Measurements from ENCODE around the gene GLIS1.

DNA sequence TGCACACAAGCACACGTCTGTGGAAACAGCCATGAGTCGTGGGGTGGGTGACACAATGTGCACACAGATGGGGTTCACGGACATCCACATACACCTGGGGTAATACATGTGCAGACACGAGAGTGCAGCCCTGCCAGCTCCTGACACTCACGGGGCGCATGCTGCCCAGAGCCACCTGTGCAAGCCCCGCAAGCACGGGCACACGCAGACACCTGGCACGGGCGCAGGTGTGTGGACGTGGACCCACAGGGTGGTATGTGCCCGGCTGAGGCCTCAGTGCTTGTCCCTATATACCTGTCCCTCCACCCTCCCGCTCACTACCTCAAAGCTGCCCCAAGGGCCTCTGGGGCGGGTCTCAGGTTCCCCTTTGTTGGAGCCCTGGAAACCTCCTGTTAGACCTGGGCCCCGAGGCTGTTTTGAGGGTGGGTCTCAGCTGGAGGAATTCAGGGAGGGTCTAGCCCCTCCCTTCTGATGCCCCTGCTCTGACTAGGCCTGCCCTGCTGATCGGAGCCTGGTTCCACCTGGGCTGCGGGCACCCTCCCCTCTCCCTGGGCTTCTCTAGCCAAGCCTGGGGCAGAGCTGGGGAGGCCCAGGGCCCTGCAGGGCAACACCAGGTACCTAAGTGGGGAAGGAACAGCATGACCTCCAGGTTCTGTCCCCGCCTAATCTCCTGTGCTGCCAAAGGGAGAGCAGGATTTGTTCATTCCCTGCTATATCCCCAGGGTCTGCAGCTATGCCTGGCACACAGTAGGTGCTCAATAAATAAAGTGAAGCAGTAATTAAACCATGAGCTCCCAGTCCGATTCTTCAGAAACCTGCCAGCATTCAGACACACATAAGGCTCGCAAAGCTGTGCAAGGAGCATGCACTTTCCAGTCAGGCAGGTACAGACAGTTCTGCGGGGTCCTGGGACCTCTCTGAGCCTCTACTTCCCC, 230.6 kb downstream of the GLIS1 start:
- TF ChIP-seq, protein P1, sequence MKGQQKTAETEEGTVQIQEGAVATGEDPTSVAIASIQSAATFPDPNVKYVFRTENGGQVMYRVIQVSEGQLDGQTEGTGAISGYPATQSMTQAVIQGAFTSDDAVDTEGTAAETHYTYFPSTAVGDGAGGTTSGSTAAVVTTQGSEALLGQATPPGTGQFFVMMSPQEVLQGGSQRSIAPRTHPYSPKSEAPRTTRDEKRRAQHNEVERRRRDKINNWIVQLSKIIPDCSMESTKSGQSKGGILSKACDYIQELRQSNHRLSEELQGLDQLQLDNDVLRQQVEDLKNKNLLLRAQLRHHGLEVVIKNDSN (CRISPR knock-in tag; IDR thresholded peaks at IDR 0.05): no peak
- TF ChIP-seq, protein P2, sequence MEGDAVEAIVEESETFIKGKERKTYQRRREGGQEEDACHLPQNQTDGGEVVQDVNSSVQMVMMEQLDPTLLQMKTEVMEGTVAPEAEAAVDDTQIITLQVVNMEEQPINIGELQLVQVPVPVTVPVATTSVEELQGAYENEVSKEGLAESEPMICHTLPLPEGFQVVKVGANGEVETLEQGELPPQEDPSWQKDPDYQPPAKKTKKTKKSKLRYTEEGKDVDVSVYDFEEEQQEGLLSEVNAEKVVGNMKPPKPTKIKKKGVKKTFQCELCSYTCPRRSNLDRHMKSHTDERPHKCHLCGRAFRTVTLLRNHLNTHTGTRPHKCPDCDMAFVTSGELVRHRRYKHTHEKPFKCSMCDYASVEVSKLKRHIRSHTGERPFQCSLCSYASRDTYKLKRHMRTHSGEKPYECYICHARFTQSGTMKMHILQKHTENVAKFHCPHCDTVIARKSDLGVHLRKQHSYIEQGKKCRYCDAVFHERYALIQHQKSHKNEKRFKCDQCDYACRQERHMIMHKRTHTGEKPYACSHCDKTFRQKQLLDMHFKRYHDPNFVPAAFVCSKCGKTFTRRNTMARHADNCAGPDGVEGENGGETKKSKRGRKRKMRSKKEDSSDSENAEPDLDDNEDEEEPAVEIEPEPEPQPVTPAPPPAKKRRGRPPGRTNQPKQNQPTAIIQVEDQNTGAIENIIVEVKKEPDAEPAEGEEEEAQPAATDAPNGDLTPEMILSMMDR (IDR thresholded peaks at IDR 0.05): no peak
- TF ChIP-seq FOXK1 (CRISPR knock-in tag; IDR thresholded peaks at IDR 0.05): no peak
- TF ChIP-seq, protein P3, sequence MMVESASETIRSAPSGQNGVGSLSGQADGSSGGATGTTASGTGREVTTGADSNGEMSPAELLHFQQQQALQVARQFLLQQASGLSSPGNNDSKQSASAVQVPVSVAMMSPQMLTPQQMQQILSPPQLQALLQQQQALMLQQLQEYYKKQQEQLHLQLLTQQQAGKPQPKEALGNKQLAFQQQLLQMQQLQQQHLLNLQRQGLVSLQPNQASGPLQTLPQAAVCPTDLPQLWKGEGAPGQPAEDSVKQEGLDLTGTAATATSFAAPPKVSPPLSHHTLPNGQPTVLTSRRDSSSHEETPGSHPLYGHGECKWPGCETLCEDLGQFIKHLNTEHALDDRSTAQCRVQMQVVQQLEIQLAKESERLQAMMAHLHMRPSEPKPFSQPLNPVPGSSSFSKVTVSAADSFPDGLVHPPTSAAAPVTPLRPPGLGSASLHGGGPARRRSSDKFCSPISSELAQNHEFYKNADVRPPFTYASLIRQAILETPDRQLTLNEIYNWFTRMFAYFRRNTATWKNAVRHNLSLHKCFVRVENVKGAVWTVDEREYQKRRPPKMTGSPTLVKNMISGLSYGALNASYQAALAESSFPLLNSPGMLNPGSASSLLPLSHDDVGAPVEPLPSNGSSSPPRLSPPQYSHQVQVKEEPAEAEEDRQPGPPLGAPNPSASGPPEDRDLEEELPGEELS (CRISPR knock-in tag; IDR thresholded peaks at IDR 0.05): no peak
- TF ChIP-seq NFYB (CRISPR knock-in tag; conservative IDR thresholded peaks at IDR 0.05; ENCODE audit: low read depth): no peak
- TF ChIP-seq, protein P4, sequence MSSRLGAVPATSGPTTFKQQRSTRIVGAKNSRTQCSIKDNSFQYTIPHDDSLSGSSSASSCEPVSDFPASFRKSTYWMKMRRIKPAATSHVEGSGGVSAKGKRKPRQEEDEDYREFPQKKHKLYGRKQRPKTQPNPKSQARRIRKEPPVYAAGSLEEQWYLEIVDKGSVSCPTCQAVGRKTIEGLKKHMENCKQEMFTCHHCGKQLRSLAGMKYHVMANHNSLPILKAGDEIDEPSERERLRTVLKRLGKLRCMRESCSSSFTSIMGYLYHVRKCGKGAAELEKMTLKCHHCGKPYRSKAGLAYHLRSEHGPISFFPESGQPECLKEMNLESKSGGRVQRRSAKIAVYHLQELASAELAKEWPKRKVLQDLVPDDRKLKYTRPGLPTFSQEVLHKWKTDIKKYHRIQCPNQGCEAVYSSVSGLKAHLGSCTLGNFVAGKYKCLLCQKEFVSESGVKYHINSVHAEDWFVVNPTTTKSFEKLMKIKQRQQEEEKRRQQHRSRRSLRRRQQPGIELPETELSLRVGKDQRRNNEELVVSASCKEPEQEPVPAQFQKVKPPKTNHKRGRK (CRISPR knock-in tag; IDR thresholded peaks at IDR 0.05; ENCODE audit: borderline replicate concordance): no peak
- TF ChIP-seq, protein P5, sequence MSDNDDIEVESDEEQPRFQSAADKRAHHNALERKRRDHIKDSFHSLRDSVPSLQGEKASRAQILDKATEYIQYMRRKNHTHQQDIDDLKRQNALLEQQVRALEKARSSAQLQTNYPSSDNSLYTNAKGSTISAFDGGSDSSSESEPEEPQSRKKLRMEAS (CRISPR knock-in tag; IDR thresholded peaks at IDR 0.05): no peak
- no peak for TF ChIP-seq TP53 (CRISPR knock-in tag; IDR thresholded peaks at IDR 0.05)
- TF ChIP-seq TCF7 (CRISPR knock-in tag; IDR thresholded peaks at IDR 0.05; ENCODE audit: low read depth): no peak
- no peak for TF ChIP-seq ZNF416 (CRISPR knock-in tag; IDR thresholded peaks at IDR 0.05)
- TF ChIP-seq CBFB (CRISPR knock-in tag; IDR thresholded peaks at IDR 0.05; ENCODE audit: low read depth): no peak
- TF ChIP-seq ATF1 (CRISPR knock-in tag; IDR thresholded peaks at IDR 0.05): no peak
